Measurements from ENCODE around the gene GAS1. TPM values are rescaled to one million over a fixed set of nuclear protein-coding genes. Genes with fewer than 3 reads are reported as not detected.

Gene GAS1
- total and polyA plus RNA-seq, 2 of the 8 experiments (the other 6 are each of a cell fraction or from before 2014, with no cell fraction given): 2.8 to 5.7 TPM

- no peak overlapping the region for H4K5ac ChIP-seq (ENCODE audit: insufficient read length, low read depth, low read length)
- H3K14ac ChIP-seq (ENCODE audit: insufficient read length): no peak overlapping the region
- no peaks in the 10 kb centered on the region for H3K9me3 ChIP-seq (ENCODE audit: insufficient read depth in 2 of 2, low read depth in 1 of 2, low read length in 1 of 2)
- no peak overlapping the region for H3K27ac ChIP-seq (ENCODE audit: low read depth, low read length)
- no peaks in the 10 kb centered on the region for H3K27me3 ChIP-seq (replicated peaks in 1 of 4; ENCODE audit: control insufficient read depth in 3 of 4, extremely low read depth in 1 of 4, insufficient read depth in 3 of 4, low read length in 3 of 4)
- H3K79me2 ChIP-seq (ENCODE audit: control insufficient read depth in 1 of 2, insufficient read depth in 2 of 2, low read length in 2 of 2): no peaks in the 10 kb centered on the region
- WGBS, 2 experiments (ENCODE audit: extremely low coverage in 1 of 2, insufficient coverage in 1 of 2, insufficient read length in 1 of 2, insufficient replicate concordance in 2 of 2, low coverage in 1 of 2, low lambda C conversion rate in 2 of 2, missing lambda C conversion rate in 1 of 2): 88% methylated on average over 11 of the region's 11 CpGs; no CpG with 5 or more reads in 1 of the 2 experiments
- H4K8ac ChIP-seq (ENCODE audit: extremely low read depth, insufficient read depth, low read length): no peak overlapping the region
- H2BK12ac ChIP-seq (ENCODE audit: low read depth, low read length): no peak overlapping the region
- no peaks in the 10 kb centered on the region for H3K79me1 ChIP-seq (ENCODE audit: low read depth, low read length)
- no peak overlapping the region for H2BK120ac ChIP-seq (replicated peaks; ENCODE audit: low read depth, low read length)
- FAIRE-seq: no peak
- TF ChIP-seq SP4 (IDR thresholded peaks at IDR 0.05; ENCODE audit: low read length) (no peak), RAD21 (IDR thresholded peaks at IDR 0.05 in 1 of 2, conservative IDR thresholded peaks at IDR 0.05 in 1 of 2; ENCODE audit: low read depth in 2 of 2, low read length in 2 of 2) (no peak), SP2 (IDR thresholded peaks at IDR 0.05; ENCODE audit: low read length) (no peak), EP300 (IDR thresholded peaks at IDR 0.05; ENCODE audit: borderline replicate concordance in 1 of 2, low read depth in 2 of 2, low read length in 2 of 2) (no peak), RNF2 (IDR thresholded peaks at IDR 0.05; ENCODE audit: borderline replicate concordance, low read depth, low read length, missing control alignments, poor library complexity, severe bottlenecking) (no peak), USF2 (IDR thresholded peaks at IDR 0.05; ENCODE audit: low read length) (no peak)
- no peaks in the 10 kb centered on the region for H3K23me2 ChIP-seq (ENCODE audit: low read depth, low read length)
- H3K4me2 ChIP-seq (ENCODE audit: insufficient read depth in 1 of 2, low read depth in 2 of 2, low read length in 2 of 2): no peak overlapping the region
- no peak overlapping the region for H4K91ac ChIP-seq (replicated peaks; ENCODE audit: insufficient read length, low read length)
- H3K9ac ChIP-seq (replicated peaks in 1 of 4; ENCODE audit: extremely low read depth in 1 of 4, low read depth in 3 of 4, low read length in 3 of 4): no peak overlapping the region
- no peak for DNase-seq (ENCODE audit: low read depth in 1 of 2, low spot score in 2 of 2)
- H3K23ac ChIP-seq (ENCODE audit: insufficient read length): no peak overlapping the region
- CTCF ChIA-PET (ENCODE audit: partially characterized antibody): no interaction called here
- H3K36me3 ChIP-seq (ENCODE audit: control insufficient read depth in 2 of 4, insufficient read depth in 4 of 4, low read length in 3 of 4): no peaks in the 10 kb centered on the region
- no peak overlapping the region for H3K56ac ChIP-seq (replicated peaks; ENCODE audit: insufficient read length, low read depth, low read length)
- no peak overlapping the region for H2BK20ac ChIP-seq (ENCODE audit: low read length)
- H3K4ac ChIP-seq (replicated peaks; ENCODE audit: insufficient read length, low read depth, low read length): peak overlapping the region; percentile 23
- H2AK5ac ChIP-seq (ENCODE audit: low read depth, low read length): no peak overlapping the region
- no peak overlapping the region for H3K18ac ChIP-seq (ENCODE audit: extremely low read depth, low read length)
- H2AFZ ChIP-seq (ENCODE audit: low read length): 0 out of 2 replicates have a peak overlapping the region, but pooled peaks have one; percentile 25
- no peak overlapping the region for H2BK5ac ChIP-seq (ENCODE audit: low read depth, low read length)
- H2BK15ac ChIP-seq (ENCODE audit: low read length): no peak overlapping the region
- no peaks in the 10 kb centered on the region for H4K20me1 ChIP-seq (replicated peaks in 1 of 2; ENCODE audit: control insufficient read depth in 1 of 2, insufficient read depth in 2 of 2, low read length in 2 of 2)
- POLR2A ChIA-PET (ENCODE audit: partially characterized antibody): interaction anchor here (1.0 kb wide), 1 partner anchor 58 kb away, joined by 3 read pairs; no protein-coding TSS in a partner anchor
- no peaks in the 10 kb centered on the region for H3K4me1 ChIP-seq (replicated peaks in 1 of 4; ENCODE audit: control insufficient read depth in 3 of 4, insufficient read depth in 4 of 4, low read length in 3 of 4)
- no peak overlapping the region for H3K4me3 ChIP-seq (ENCODE audit: extremely low read depth in 1 of 4, insufficient read depth in 2 of 4, low read depth in 3 of 4, low read length in 4 of 4)
Measured at GRCh38 chr9:86983620-86984259, 36.4 kb upstream of the GAS1 start.
